GM23248 (cell line): ENCODE data around the gene ZNF665. TPM values are rescaled to one million over a fixed set of nuclear protein-coding genes. Genes with fewer than 3 reads are reported as not detected.
A peak's percentile ranks its signal among the peaks of the same experiment; 100 is the strongest.

Source experiments
- DNase-seq: peaks from one replicate; pipeline ENCODE4 v3.0.0-alpha.2; 2015
- H2AFZ ChIP-seq: fragments of 200-600 bp; sonication (generic); 2 replicates; pipeline ENCODE4 v1.6.1; 2016; ENCODE audit warnings: antibody characterized with exemption
- H3F3A ChIP-seq: fragments of 200-600 bp; sonication (generic); 2 replicates; pipeline ENCODE4 v1.6.1; 2016; ENCODE audit warnings: mild to moderate bottlenecking, antibody characterized with exemption, mixed run types; ENCODE audit not compliant: insufficient read depth
- H3K27ac ChIP-seq: fragments of 200-600 bp; sonication (generic); 2 replicates; pipeline ENCODE4 v1.5.1; 2016; ENCODE audit warnings: mild to moderate bottlenecking
- H3K27me3 ChIP-seq: fragments of 200-600 bp; sonication (generic); replicated peaks from 2 replicates; pipeline ENCODE4 v1.6.1; 2016; ENCODE audit warnings: mild to moderate bottlenecking; ENCODE audit not compliant: insufficient read depth
- H3K36me3 ChIP-seq: fragments of 200-600 bp; sonication (generic); 2 replicates; pipeline ENCODE4 v1.6.1; 2016; ENCODE audit warnings: low read depth, mild to moderate bottlenecking
- H3K4me1 ChIP-seq: fragments of 200-600 bp; sonication (generic); 2 replicates; pipeline ENCODE4 v1.6.1; 2016; ENCODE audit warnings: mild to moderate bottlenecking; ENCODE audit not compliant: insufficient read depth
- H3K4me2 ChIP-seq: fragments of 200-600 bp; sonication (generic); one replicate; pipeline ENCODE4 v1.6.1; 2016; ENCODE audit warnings: mild to moderate bottlenecking; ENCODE audit not compliant: unreplicated experiment
- H3K4me3 ChIP-seq: fragments of 200-600 bp; sonication (generic); 2 replicates; pipeline ENCODE4 v1.5.1; 2016; ENCODE audit warnings: mild to moderate bottlenecking
- H3K79me2 ChIP-seq: fragments of 200-600 bp; sonication (generic); 2 replicates; pipeline ENCODE4 v1.6.1; 2016; ENCODE audit warnings: mild to moderate bottlenecking; ENCODE audit not compliant: insufficient read depth
- H3K9ac ChIP-seq: fragments of 200-600 bp; sonication (generic); 2 replicates; pipeline ENCODE4 v1.6.1; 2016; ENCODE audit warnings: mild to moderate bottlenecking
- H3K9me2 ChIP-seq: fragments of 200-600 bp; sonication (generic); 2 replicates; pipeline ENCODE4 v1.6.1; 2016; ENCODE audit warnings: mixed run types, mild to moderate bottlenecking, moderate library complexity; ENCODE audit not compliant: insufficient read depth
- H3K9me3 ChIP-seq: fragments of 200-600 bp; sonication (generic); one replicate; pipeline ENCODE4 v1.6.1; 2017; ENCODE audit warnings: low read depth
- H4K20me1 ChIP-seq: fragments of 200-600 bp; sonication (generic); 2 replicates; pipeline ENCODE4 v1.6.0; 2016; ENCODE audit not compliant: insufficient read depth
- EZH2 ChIP-seq: fragments of 200-600 bp; sonication (generic); IDR thresholded peaks from 2 replicates; pipeline ENCODE4 v1.6.1; 2018; ENCODE audit warnings: antibody characterized with exemption, mild to moderate bottlenecking; ENCODE audit not compliant: insufficient read depth, poor library complexity, severe bottlenecking
- EZH2phosphoT487 ChIP-seq: fragments of 200-600 bp; sonication (generic); IDR thresholded peaks from 2 replicates; pipeline ENCODE4 v1.6.1; 2018; ENCODE audit warnings: antibody characterized with exemption, moderate library complexity, mild to moderate bottlenecking, low read depth; ENCODE audit not compliant: insufficient read depth
- WGBS, 2 experiments: methylation state at CpG; one replicate each; pipeline ENCODE4 v1.1.6; 2015 to 2017; ENCODE audit warnings: low lambda C conversion rate in 2 of 2, low coverage in 1 of 2; ENCODE audit errors: missing lambda C conversion rate in 2 of 2; 5-methylcytosine and 5-hydroxymethylcytosine counted together
- in situ Hi-C: fragments of 300-500 bp; cut with MboI; formaldehyde crosslinking; loops from 2 replicates; pipeline ENCODE4 v1.15.0; 2020
- polyA plus RNA-seq: library from polyadenylated mRNA; unstranded; fragments of >200 nt; fragmentation: Nextera tagmentation; extraction: Ambion mirVana; gene quantifications from 2 replicates; pipeline ENCODE4 v1.2.1, GENCODE V29; 2016
- total RNA-seq: library from RNA; depleted of rRNA; stranded (reverse); fragments of >200 nt; shearing (Covaris generic); gene quantifications from 2 replicates; pipeline ENCODE4 v1.2.3, GENCODE V29; 2014

Gene ZNF665
- total and polyA plus RNA-seq, 2 experiments from 2014 or later, result 2.8 to 3.8 TPM

DNA sequence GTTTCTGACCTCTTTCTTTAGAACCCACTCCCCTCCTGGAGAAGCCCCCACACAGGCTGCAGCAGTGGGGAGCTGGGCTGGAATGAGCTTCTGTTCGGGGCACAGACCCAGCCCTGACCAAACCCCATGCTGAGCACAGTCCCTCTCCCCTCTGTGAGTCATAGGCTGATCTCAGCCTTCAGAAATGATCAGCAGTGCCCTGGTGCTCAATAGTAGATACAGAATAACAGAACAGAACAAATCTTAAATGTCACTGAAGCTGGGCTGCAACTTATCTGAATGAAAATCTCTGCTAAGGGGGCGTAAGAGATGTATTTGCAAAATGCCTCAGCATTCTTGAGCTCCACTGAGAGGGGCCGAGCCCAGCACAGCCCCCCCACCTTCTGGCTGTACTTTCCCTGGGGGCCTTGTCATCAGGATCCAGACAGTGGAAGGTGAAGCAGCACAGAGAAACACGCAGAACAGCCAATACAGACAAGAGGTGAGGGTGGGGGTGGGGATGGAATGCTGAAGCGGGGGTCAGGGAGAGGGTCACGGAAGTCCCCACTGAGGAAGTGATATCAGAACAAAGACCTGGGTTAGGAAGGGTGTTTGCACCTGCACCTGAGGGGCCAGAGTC, 9.9 kb downstream of the ZNF665 start:
- H3K4me3 ChIP-seq, result no peak overlapping the region
- peaks cover 13% of the 10 kb centered on the region; the same call in 1 of the 2 replicates for H3K36me3 ChIP-seq
- no peak for TF ChIP-seq EZH2phosphoT487
- no peak overlapping the region for H3K9ac ChIP-seq
- H3K4me2 ChIP-seq, result peak overlapping the region; percentile 45
- no peaks in the 10 kb centered on the region for H3K79me2 ChIP-seq
- WGBS, 2 experiments, result 56 to 72% methylated on average over 5 to 6 of the region's 6 CpGs
- in situ Hi-C loops, result no loop called here
- H3K27me3 ChIP-seq, result no peaks in the 10 kb centered on the region
- DNase-seq, result peak; percentile 68
- peak overlapping the region; percentile 19; the same call in 1 of the 2 replicates for H3K27ac ChIP-seq
- H3F3A ChIP-seq, result peaks cover 11% of the 10 kb centered on the region; the same call in 1 of the 2 replicates
- H3K9me2 ChIP-seq, result no peaks in the 10 kb centered on the region
- H3K4me1 ChIP-seq, result peaks cover 21% of the 10 kb centered on the region
- H2AFZ ChIP-seq, result no peak overlapping the region
- no peaks in the 10 kb centered on the region for H4K20me1 ChIP-seq
- H3K9me3 ChIP-seq, result no peaks in the 10 kb centered on the region

GRCh38 chr19:53182202-53182601, 11.0 kb downstream of the ZNF665 start:
- Histone ChIP-seq H3K27ac (peak overlapping the region; percentile 19; the same call in 1 of the 2 replicates), H3K79me2 (no peaks in the 10 kb centered on the region), H2AFZ (no peak overlapping the region), H4K20me1 (no peaks in the 10 kb centered on the region), H3K36me3 (peaks cover 13% of the 10 kb centered on the region; the same call in 1 of the 2 replicates), H3K4me2 (no peak overlapping the region), H3K9me2 (no peaks in the 10 kb centered on the region), H3K9ac (no peak overlapping the region), H3K27me3 (no peaks in the 10 kb centered on the region), H3K4me1 (peaks cover 21% of the 10 kb centered on the region), H3K4me3 (no peak overlapping the region), H3K9me3 (no peaks in the 10 kb centered on the region), H3F3A (peaks cover 11% of the 10 kb centered on the region; the same call in 1 of the 2 replicates)
- 82 to 83% methylated on average over 10 of the region's 10 CpGs for WGBS, 2 experiments
- in situ Hi-C loops, result no loop called here
- no peak for TF ChIP-seq EZH2
- TF ChIP-seq EZH2phosphoT487, result no peak
- DNase-seq, result peak; percentile 51

GRCh38 chr19:53177986-53178385, 15.2 kb downstream of the ZNF665 start:
- DNase-seq, result no peak
- TF ChIP-seq EZH2phosphoT487 (no peak), EZH2 (no peak)

DNA sequence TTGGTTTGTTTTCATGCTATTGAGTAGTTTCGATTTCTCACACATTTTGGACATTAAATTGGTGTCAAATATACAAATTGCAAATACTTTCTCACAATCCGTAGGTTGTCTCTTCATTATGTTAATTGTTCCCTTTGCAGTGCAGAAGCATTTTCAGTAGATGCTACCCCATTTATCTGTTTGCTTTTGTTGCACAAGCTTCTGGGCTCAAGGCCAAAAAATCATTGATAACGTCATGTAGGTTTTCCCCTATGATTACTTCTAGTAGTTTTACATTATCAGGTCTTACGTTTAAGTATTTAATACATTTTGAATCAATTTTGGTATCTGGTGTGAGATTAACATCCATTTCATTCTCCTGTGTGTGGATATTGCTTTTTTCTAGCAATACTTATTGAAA, 20.3 kb downstream of the ZNF665 start:
- no peaks in the 10 kb centered on the region for H3F3A ChIP-seq
- no peak for DNase-seq
- no peak overlapping the region for H3K9ac ChIP-seq
- in situ Hi-C loops, result no loop called here
- H3K9me3 ChIP-seq, result no peaks in the 10 kb centered on the region
- TF ChIP-seq EZH2phosphoT487, result no peak
- TF ChIP-seq EZH2, result no peak
- no peaks in the 10 kb centered on the region for H3K27me3 ChIP-seq
- 78 to 82% methylated on average over 4 of the region's 4 CpGs for WGBS, 2 experiments
- no peaks in the 10 kb centered on the region for H3K9me2 ChIP-seq
- no peaks in the 10 kb centered on the region for H3K79me2 ChIP-seq
- H3K4me1 ChIP-seq, result no peaks in the 10 kb centered on the region
- H3K27ac ChIP-seq, result no peak overlapping the region
- peaks cover 4% of the 10 kb centered on the region; the same call in 1 of the 2 replicates for H3K36me3 ChIP-seq
- H3K4me3 ChIP-seq, result no peak overlapping the region
- H2AFZ ChIP-seq, result no peak overlapping the region
- H3K4me2 ChIP-seq, result no peak overlapping the region
- no peaks in the 10 kb centered on the region for H4K20me1 ChIP-seq

More at GRCh38 chr19:53177986-53178385, 15.2 kb downstream of the ZNF665 start:
- H3K4me2 ChIP-seq, result no peak overlapping the region
- H3K9ac ChIP-seq, result no peak overlapping the region
- no peak overlapping the region for H3K27ac ChIP-seq
- no peaks in the 10 kb centered on the region for H4K20me1 ChIP-seq
- in situ Hi-C loops, result no loop called here
- H3F3A ChIP-seq, result 0 out of 2 replicates have a peak, but pooled peaks cover 6% of the 10 kb centered on the region
- WGBS, 2 experiments, result 88 to 89% methylated on average over 5 of the region's 5 CpGs
- H3K4me3 ChIP-seq, result no peak overlapping the region
- no peak overlapping the region for H2AFZ ChIP-seq
- H3K27me3 ChIP-seq, result no peaks in the 10 kb centered on the region
- H3K36me3 ChIP-seq, result peaks cover 13% of the 10 kb centered on the region; the same call in 1 of the 2 replicates
- H3K9me3 ChIP-seq, result no peaks in the 10 kb centered on the region
- H3K4me1 ChIP-seq, result peaks cover 10% of the 10 kb centered on the region
- no peaks in the 10 kb centered on the region for H3K79me2 ChIP-seq
- H3K9me2 ChIP-seq, result no peaks in the 10 kb centered on the region
